Uterus (tissue), 2 donors: ENCODE results near the gene EFCAB13.

Experiments
- CTCF ChIP-seq, 4 experiments: fragments of 200-600 bp in 2 of 4; fragments of 450-650 bp in 2 of 4; sonication (generic) in 2 of 4; IDR thresholded peaks; one replicate each; pipeline ENCODE4 v1.5.1; 2016 to 2019; ENCODE audit warnings: antibody characterized with exemption in 4 of 4, mild to moderate bottlenecking in 2 of 4, moderate library complexity in 1 of 4
- POLR2A ChIP-seq, 2 donors: fragments of 450-650 bp; IDR thresholded peaks; one replicate each; pipeline ENCODE4 v1.6.1; 2016; ENCODE audit warnings: antibody characterized with exemption in 2 of 2, mild to moderate bottlenecking in 1 of 2, moderate library complexity in 1 of 2

GRCh38 chr17:47413872-47414271, 90.1 kb downstream of the EFCAB13 start:
- TF ChIP-seq CTCF (IDR thresholded peaks at IDR 0.05) (no peak), POLR2A (IDR thresholded peaks at IDR 0.05) (no peak)
